NCI-H1105 (cell line): ENCODE results near the gene CPAMD8.

Experiments
- DNase-seq: peaks from one replicate; lab custom pipeline; 2025; lab: John Stamatoyannopoulos, UW

Gene CPAMD8

DNA sequence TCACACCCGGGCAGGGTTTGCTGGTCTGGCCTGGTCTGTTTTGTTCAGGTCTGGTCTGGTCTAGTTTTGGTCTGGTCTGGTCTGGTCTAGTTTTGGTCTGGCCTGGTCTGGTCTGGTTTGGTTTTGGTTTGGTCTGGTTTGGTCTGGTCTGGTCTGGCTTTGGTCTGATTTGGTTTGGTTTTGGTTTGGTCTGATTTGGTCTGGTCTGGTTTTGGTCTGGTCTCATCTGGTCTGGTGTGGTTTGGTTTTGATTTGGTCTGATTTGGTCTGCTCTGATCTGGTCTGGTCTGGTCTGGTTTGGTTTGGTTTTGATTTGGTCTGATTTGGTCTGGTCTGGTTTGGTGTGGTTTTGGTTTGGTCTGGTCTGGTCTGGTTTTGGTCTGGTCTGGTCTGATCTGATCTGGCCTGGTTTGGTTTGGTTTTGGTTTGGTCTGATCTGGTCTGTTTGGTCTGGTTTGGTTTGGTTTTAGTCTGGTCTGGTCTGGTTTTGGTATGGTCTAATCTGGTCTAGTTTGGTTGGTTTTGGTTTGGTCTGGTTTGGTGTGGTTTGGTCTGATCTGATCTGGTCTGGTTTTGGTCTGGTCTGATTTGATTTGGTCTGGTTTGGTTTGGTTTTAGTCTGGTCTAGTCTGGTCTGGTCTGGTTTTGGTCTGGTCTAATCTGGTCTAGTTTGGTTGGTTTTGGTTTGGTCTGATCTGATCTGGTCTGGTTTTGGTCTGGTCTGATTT lies 152.2 kb downstream of the CPAMD8 start:
- no peak for DNase-seq

DNA sequence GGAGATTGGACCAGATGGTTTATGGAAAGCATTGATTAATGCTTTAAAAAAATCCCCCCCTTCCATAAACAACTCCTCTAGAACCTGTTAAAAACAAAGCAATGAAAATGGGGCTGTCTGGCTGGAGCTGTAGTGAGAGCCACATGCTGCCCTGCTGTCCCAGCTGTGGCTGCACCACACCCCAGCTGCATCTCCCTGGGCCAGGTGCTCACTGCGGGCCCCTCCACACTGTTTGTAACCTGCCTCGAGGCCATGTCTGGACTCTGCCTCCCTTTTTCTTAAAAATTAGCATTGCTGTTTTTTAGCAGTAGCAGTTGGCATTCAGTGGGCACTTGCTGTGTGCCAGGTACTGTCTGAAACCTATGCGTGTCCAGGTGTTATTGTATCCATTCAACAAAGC lies 153.0 kb downstream of the CPAMD8 start:
- no peak for DNase-seq

GRCh38 chr19:16872728-16873127 lies 153.9 kb downstream of the CPAMD8 start:
- DNase-seq, result no peak

- no peak for DNase-seq
These were observed 154.7 kb downstream of the CPAMD8 start for GRCh38 chr19:16871871-16872270.

GRCh38 chr19:16869331-16869972 lies 157.2 kb downstream of the CPAMD8 start:
- DNase-seq, result no peak

DNA sequence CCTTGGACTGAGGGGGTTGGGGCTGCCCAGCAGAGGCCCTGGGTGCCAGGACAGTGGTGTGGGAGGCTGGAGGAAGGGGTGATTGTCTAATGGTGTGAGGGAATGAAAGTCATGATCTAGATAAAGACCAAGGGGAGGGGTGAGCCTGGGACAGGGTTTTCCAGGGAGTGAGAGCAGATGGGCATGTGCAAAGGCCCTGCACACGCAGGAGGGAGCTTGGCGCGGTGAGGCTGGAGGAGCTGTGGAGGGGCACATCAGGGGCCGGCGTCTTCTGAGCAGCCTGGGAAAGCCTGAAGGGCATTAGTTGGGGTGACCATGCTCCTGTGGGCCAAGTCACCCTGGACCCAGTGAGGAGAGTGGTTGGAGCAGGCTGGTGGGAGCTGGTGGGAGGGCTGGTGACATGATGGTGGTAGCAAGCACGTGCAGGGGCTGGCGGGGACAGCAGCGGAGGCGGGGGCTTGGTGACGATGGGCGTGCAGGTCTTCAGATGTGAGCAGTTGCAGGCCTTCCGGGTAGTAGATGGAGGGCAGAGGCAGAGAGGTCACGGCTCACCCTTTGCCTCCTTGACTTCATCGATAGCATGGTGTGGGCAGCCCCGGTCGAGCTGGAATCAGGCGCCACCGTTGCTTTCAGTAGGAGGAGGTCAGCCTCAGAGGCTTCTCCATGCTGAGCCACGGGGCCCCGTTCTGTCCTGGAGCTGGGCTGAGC lies 158.0 kb downstream of the CPAMD8 start:
- DNase-seq, result no peak

GRCh38 chr19:16867211-16867610 lies 159.4 kb downstream of the CPAMD8 start:
- no peak for DNase-seq

DNA sequence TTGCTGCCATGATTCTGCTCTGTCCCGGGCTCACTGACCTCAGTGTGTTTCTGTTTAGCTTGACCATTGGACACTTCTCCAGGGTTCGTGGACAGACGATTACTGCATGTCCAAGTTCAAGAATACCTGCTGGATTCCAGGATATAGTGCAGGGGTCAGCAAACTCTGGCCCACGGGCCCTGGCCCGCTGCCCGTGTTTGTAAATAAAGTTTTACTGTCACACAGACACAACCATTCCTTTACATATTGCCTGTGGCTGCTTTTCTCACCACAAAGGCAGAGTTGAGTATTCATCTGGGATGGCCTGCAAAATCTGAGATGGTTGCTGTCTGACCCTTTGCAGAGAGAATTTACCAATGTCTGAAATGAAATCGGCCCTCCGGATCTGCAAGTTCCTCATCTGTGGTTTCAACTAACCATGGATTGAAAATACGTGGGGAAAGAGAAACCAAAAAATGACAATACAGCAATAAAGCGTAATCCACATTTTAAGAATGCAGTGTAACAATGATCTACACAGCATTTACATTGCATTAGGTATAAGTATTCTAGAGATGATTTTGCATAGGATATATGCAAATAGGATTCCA lies 163.7 kb downstream of the CPAMD8 start:
- DNase-seq, result no peak

DNA sequence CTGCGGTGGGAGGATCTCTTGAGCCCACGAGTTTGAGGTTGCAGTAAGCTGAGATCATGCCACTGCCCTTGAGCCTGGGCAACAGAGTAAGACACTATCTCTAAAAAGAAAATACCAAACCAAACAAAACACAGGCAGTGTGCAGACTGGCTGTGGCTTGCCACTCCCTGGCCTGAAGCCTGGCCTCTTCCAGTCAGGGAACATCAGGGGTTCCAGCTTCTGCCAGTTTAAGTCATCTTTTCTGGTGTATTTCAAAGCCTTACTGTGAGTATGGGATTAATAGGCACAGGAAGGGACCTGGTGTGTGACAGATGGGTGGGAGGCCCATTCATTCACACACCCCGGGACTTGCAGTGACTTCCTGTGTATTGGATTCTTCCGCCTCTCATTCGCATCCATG lies 164.8 kb downstream of the CPAMD8 start:
- no peak for DNase-seq

DNA sequence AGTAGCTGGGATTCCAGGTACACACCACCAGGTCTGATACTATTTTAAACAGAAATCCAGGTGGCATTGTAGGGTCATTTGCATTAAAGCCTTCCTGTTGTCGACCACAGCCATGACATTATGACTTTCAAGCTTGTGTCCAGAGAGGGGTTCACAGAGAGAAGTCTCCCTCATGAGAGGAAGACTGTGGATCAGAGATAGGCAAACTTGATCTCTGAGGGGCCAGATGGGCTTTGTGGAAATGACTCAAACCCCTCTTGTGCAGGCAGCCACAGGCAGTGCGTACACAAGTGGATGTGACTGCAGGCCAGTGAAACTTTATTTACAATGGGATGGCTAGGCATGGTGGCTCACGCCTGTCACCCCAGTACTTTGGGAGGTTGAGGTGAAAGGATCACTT lies 165.6 kb downstream of the CPAMD8 start:
- no peak for DNase-seq

GRCh38 chr19:16860118-16860517 lies 166.5 kb downstream of the CPAMD8 start:
- no peak for DNase-seq

DNA sequence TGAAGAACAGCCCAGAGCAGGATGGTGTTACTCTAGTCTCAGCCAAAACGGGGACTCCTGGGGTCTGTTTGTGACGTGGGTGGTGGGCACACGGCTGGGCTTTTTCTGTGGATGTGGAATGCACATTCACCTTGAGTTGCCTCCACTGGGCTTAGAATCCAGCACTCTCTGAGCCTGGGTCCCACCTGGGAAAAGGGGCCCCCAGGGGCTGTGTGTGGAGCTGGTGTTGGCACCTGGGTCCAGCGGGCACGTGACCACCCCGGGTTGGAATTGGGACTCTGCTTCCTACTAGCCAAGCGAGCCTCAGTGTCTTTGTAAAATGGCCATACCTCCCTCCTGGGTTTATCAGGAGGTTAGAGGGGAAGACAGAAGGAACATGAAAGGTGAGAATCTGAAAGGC lies 167.0 kb downstream of the CPAMD8 start:
- no peak for DNase-seq

DNA sequence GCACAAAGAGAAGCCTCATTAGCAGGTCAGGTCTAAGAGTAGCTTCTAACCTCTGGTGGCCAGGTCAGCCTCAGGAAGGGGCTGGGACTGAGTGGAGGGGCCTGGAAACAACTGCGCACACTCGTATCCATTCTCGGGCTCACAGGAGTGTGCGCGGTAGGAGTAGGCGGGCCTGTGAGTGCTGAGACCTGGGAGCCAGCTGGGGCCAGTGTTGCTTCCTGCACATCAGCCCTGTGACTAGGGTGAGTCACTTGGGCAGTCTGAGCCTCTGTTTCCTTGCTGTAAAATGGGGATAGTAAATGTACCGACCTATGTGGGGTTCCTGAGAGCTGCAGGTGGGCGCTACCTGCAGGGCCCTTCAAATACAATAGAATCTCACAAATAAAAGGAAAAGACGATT lies 170.5 kb downstream of the CPAMD8 start:
- DNase-seq, result no peak

- DNase-seq, result no peak
These were observed 173.5 kb downstream of the CPAMD8 start for GRCh38 chr19:16853066-16853465.

DNA sequence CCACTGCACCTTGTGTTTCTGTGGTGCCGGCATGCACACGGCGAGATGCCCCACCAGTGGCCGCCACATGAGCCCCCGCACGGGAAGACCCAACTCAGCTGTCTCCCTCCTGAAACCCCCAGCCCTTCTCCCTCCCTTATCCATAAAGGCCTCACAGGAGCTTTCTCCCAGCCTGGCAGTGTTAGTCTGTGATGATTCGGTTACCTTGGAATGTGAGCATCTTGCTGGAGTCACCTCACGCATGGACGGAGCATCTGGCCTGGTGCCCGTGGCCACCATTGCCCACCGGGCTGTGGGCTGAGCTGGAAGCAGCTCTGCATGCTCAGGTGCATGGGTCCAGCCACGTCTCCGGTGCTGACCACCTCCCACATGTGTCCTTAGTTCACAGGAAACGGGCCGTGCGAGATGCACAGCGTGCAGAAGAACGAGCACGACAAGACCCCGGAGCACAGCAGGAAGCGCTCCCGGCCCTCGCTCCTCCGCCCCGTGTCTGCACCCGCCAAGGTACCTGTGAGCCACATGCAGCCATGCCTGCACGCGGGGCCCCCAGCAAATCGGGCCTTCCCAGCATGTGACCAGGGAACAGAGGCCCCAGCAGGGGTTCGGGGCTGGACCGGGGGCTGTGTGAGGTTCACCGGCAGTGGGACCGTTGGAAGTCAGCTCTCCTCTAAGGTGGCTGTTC lies 175.4 kb downstream of the CPAMD8 start:
- no peak for DNase-seq

DNA sequence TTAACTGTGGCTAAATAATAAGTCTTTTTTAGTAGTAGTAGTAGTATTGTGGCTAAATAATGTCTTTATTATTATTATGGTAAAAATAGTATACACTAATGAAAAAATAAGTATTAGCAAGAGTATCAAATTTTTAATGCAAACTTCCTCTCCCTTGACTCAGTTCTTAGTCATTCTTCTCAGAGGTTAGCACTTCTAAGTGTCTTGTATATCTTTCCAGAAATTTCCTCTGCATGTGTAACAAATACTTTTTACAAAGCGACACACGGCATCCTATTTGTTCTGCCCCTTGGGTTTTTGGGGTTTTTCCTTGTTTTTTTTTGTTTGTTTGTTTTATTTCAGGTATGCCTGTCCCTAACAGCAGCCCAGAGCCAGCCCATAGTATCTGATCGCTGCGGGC lies 176.5 kb downstream of the CPAMD8 start:
- DNase-seq, result no peak

GRCh38 chr19:16849168-16849567 lies 177.4 kb downstream of the CPAMD8 start:
- no peak for DNase-seq

- DNase-seq, result no peak
These were observed 179.2 kb downstream of the CPAMD8 start for GRCh38 chr19:16847430-16847829.

- no peak for DNase-seq
These were observed 179.7 kb downstream of the CPAMD8 start for GRCh38 chr19:16846901-16847300.
